ENCODE measurements around the gene TAS2R5. TPM values are rescaled to one million over a fixed set of nuclear protein-coding genes. Genes with fewer than 3 reads are reported as not detected.
"Not testable (repeated sequence)": the region's sequence is repeated elsewhere in the genome, so short reads cannot be mapped to it uniquely, and the experiment has no call there.

TAS2R5 gene
- total and polyA plus RNA-seq, 2 of the 4 experiments (the other 2 are of a cell fraction), result 0.32 to 0.36 TPM

DNA sequence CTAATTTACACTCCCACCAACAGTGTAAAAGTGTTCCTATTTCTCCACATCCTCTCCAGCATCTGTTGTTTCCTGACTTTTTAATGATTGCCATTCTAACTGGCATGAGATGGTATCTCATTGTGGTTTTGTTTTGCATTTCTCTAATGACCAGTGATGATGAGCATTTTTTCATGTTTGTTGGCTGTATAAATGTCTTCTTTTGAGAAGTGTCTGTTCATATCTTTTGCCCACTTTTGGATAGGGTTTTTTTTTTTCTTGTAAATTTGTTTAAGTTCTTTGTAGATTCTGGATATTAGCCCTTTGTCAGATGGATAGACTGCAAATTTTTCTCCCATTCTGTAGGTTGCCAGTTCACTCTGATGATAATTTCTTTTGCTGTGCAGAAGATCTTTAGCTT is 32.4 kb downstream of the TAS2R5 start:
- H3K14ac ChIP-seq (replicated peaks; ENCODE audit: low read depth, low read length); H2BK15ac ChIP-seq (ENCODE audit: low read depth, low read length); DNase-seq; H2AFZ ChIP-seq (replicated peaks; ENCODE audit: low read length, poor library complexity); H3K27me3 ChIP-seq (ENCODE audit: control insufficient read depth, insufficient read depth, low read length); CTCF ChIA-PET; H3K18ac ChIP-seq (ENCODE audit: low read depth, low read length); H3K4me2 ChIP-seq (ENCODE audit: low read depth, low read length); H2AK9ac ChIP-seq (replicated peaks; ENCODE audit: low read depth, low read length, poor library complexity); H3K56ac ChIP-seq (ENCODE audit: extremely low read depth, insufficient read depth, low read length); H2BK20ac ChIP-seq (ENCODE audit: low read depth, low read length); H4K91ac ChIP-seq (ENCODE audit: insufficient read depth, low read depth, low read length); H4K5ac ChIP-seq (ENCODE audit: low read depth, low read length); H3K79me1 ChIP-seq (ENCODE audit: low read depth in 1 of 2, low read length in 2 of 2); BruUV-seq (replicated peaks); in situ Hi-C loops (cut with MboI; ENCODE audit: low sequenced_read_pairs); H4K20me1 ChIP-seq (ENCODE audit: insufficient read depth, low read length); H2BK120ac ChIP-seq (ENCODE audit: low read depth, low read length); H4K8ac ChIP-seq (ENCODE audit: low read depth in 2 of 2, low read length in 2 of 2); dilution Hi-C loops (cut with HindIII; ENCODE audit: low sequenced_read_pairs, unreplicated experiment); POLR2A ChIA-PET (ENCODE audit: unreplicated experiment); H3K9me3 ChIP-seq (ENCODE audit: control insufficient read depth, insufficient read depth, low read length); H3K27ac ChIP-seq (ENCODE audit: insufficient read depth, low read length); H2BK5ac ChIP-seq (ENCODE audit: low read depth, low read length, poor library complexity, severe bottlenecking); H2AK5ac ChIP-seq (ENCODE audit: low read depth, low read length); H3K4me3 ChIP-seq (ENCODE audit: insufficient read depth, low read depth, low read length); ATAC-seq (ENCODE audit: low read depth); intact Hi-C loops (cut with micrococcal nuclease); H3K36me3 ChIP-seq (ENCODE audit: control insufficient read depth, insufficient read depth, low read length); H3K4ac ChIP-seq (ENCODE audit: low read depth, low read length); H3K9me1 ChIP-seq (ENCODE audit: insufficient read depth, low read length); H3K23ac ChIP-seq (ENCODE audit: low read depth, low read length); H3K9ac ChIP-seq (ENCODE audit: low read depth, low read length); H3K4me1 ChIP-seq (ENCODE audit: control insufficient read depth, insufficient read depth, low read length): not testable (repeated sequence)

Data from IMR-90 (cell line).